MCF 10A (cell line): ENCODE data around the gene PANK2. TPM values are rescaled to one million over a fixed set of nuclear protein-coding genes. Genes with fewer than 3 reads are reported as not detected.

Experiments used
- BruUV-seq: library from RNA; stranded (reverse); fragments of 400-500 nt; replicated peaks from 2 replicates; lab custom pipeline; 2021; lab: Mats Ljungman, UMichigan
- CTCF ChIA-PET: fragments of 300-600 bp; sonication (Branson Sonifier 250); formaldehyde crosslinking; extraction: SDS; loops from one replicate; lab custom pipeline; 2021; ENCODE audit warnings: antibody characterized with exemption, inconsistent platforms; lab: Yijun Ruan, JAX
- POLR2A ChIA-PET: fragments of 300-600, 350-650 bp; sonication (Branson Sonifier 250); formaldehyde crosslinking; extraction: SDS; loops from one replicate; lab custom pipeline; 2020; ENCODE audit warnings: antibody characterized with exemption, inconsistent platforms; lab: Yijun Ruan, JAX
- DNase-seq: peaks from one replicate; pipeline ENCODE4 v3.0.0-alpha.2; 2018; ENCODE audit not compliant: unreplicated experiment
- H3K27ac Mint-ChIP-seq: one replicate; pipeline ENCODE4 v1.8.0; 2022; ENCODE audit warnings: mild to moderate bottlenecking, low read depth, mixed read lengths; ENCODE audit not compliant: unreplicated experiment
- H3K27me3 Mint-ChIP-seq: one replicate; pipeline ENCODE4 v1.8.0; 2022; ENCODE audit warnings: mixed read lengths; ENCODE audit not compliant: insufficient read depth, unreplicated experiment
- H3K36me3 Mint-ChIP-seq: one replicate; pipeline ENCODE4 v1.8.0; 2022; ENCODE audit warnings: mild to moderate bottlenecking, moderate library complexity, mixed read lengths; ENCODE audit not compliant: insufficient read depth, unreplicated experiment
- H3K4me1 Mint-ChIP-seq: one replicate; pipeline ENCODE4 v1.8.0; 2022; ENCODE audit warnings: mixed read lengths; ENCODE audit not compliant: insufficient read depth, unreplicated experiment
- H3K4me3 Mint-ChIP-seq: one replicate; pipeline ENCODE4 v1.8.0; 2022; ENCODE audit warnings: mild to moderate bottlenecking, moderate library complexity, mixed read lengths; ENCODE audit not compliant: unreplicated experiment
- H3K9me3 Mint-ChIP-seq: one replicate; pipeline ENCODE4 v1.8.0; 2022; ENCODE audit warnings: mixed read lengths; ENCODE audit not compliant: unreplicated experiment
- CTCF ChIP-seq: fragments of 200-600 bp; IDR thresholded peaks from one replicate; pipeline ENCODE4 v1.8.0; 2022; ENCODE audit warnings: antibody characterized with exemption, mild to moderate bottlenecking; ENCODE audit not compliant: unreplicated experiment
- intact Hi-C: fragments of 100-400 bp; cut with micrococcal nuclease; formaldehyde crosslinking; loops from 2 replicates; pipeline ENCODE4 v1.14.1; 2022
- total RNA-seq: library from RNA; stranded (reverse); gene quantifications from 2 replicates; pipeline ENCODE4 v1.2.3, GENCODE V29; 2022

PANK2 gene
- total RNA-seq, 1 experiment from 2014 or later: 29.2 TPM

- no TSS peak for BruUV-seq
- Mint-ChIP-seq H3K4me3 (no peak overlapping the region), H3K27me3 (no peaks in the 10 kb centered on the region), H3K36me3 (peaks cover 97% of the 10 kb centered on the region), H3K27ac (no peak overlapping the region), H3K9me3 (no peaks in the 10 kb centered on the region), H3K4me1 (peaks cover 7% of the 10 kb centered on the region)
- ChIA-PET POLR2A (interaction anchor here (0.7 to 1.4 kb wide), 3 partner anchors 10 to 12 kb away, joined by 3 to 6 read pairs (median 4); no protein-coding TSS in a partner anchor), CTCF (interaction anchor here (0.5 to 0.6 kb wide), 2 partner anchors 14 to 347 kb away, joined by 4 to 5 read pairs; no protein-coding TSS in a partner anchor)
- intact Hi-C loops: no loop called here
- no peak for TF ChIP-seq CTCF
- DNase-seq: no peak
These were observed 26.5 kb downstream of the PANK2 start for GRCh38 chr20:3915691-3916090.

- no peak overlapping the region for H3K4me3 Mint-ChIP-seq
- POLR2A ChIA-PET: interaction anchor here (2.0 to 2.2 kb wide), 2 partner anchors 11 to 16 kb away, joined by 4 to 13 read pairs; no protein-coding TSS in a partner anchor
- peaks cover 90% of the 10 kb centered on the region for H3K36me3 Mint-ChIP-seq
- CTCF ChIA-PET: interaction anchor here (1.1 kb wide), 1 partner anchor 11 kb away, joined by 3 read pairs; no protein-coding TSS in a partner anchor
- intact Hi-C loops: no loop called here
- no peak overlapping the region for H3K27ac Mint-ChIP-seq
- DNase-seq: no peak
- H3K9me3 Mint-ChIP-seq: no peaks in the 10 kb centered on the region
- BruUV-seq: no TSS peak
- peaks cover 7% of the 10 kb centered on the region for H3K4me1 Mint-ChIP-seq
- H3K27me3 Mint-ChIP-seq: no peaks in the 10 kb centered on the region
- no peak for TF ChIP-seq CTCF
These were observed 27.2 kb downstream of the PANK2 start for GRCh38 chr20:3916364-3916763.

- no TSS peak for BruUV-seq
- CTCF ChIA-PET: interaction anchor here (0.6 to 0.9 kb wide), 2 partner anchors 41 to 594 kb away, joined by 3 read pairs; no protein-coding TSS in a partner anchor
- POLR2A ChIA-PET: interaction anchor here (0.9 to 1.9 kb wide), 4 partner anchors 8 to 98 kb away, joined by 3 to 6 read pairs (median 4); partner anchors contain the start of gene AP5S1
These were observed 30.2 kb downstream of the PANK2 start for GRCh38 chr20:3919352-3919751.

More at GRCh38 chr20:3919352-3919751, 30.2 kb downstream of the PANK2 start:
- DNase-seq: no peak
- peaks cover 76% of the 10 kb centered on the region for H3K36me3 Mint-ChIP-seq
- no peak overlapping the region for H3K27ac Mint-ChIP-seq
- H3K4me1 Mint-ChIP-seq: peaks cover 20% of the 10 kb centered on the region
- H3K9me3 Mint-ChIP-seq: no peaks in the 10 kb centered on the region
- H3K27me3 Mint-ChIP-seq: no peaks in the 10 kb centered on the region
- H3K4me3 Mint-ChIP-seq: no peak overlapping the region
- intact Hi-C loops: no loop called here
- no peak for TF ChIP-seq CTCF
